NOMO-1 (cell line): ENCODE results near the gene FAM118A.
"Not testable (repeated sequence)": the region's sequence is repeated elsewhere in the genome, so short reads cannot be mapped to it uniquely, and the experiment has no call there.

Experiments used
- DNase-seq, 2 experiments: peaks; one replicate each; lab custom pipeline; 2025; ENCODE audit not compliant: unreplicated experiment in 2 of 2; lab: John Stamatoyannopoulos, UW

The FAM118A gene

DNA sequence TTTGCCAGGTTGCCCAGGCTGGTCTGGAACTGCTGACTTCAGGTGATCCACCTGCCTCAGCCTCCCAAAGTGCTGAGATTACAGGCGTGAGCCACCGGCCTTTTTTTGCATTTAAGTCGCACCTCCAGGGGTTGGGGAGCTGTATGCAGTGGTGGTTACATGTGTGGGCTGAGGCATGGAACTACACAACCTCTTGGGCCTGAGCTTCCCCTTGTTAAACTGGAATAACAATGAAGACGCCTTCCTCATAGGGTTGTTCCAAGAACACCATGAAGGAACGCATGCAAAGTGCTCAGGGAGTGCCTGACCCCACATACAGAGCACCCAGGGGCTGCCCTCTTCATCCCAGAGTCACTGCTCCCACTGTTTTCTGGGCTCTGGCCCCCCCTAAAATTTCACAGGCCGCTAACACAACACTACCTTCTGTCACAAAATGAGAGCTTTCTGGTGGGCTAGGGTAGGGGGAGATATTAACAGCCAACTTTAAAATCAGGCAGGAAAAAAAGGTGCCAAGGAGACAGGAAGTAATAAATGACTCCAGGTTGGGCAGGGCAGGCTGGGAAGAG lies 1.3 kb upstream of the FAM118A start:
- DNase-seq: peak in 1 of 2 experiments; percentile 27

- DNase-seq: peak in 1 of 2 experiments; percentile 28
Measured at GRCh38 chr22:45308957-45309421, 745 bp upstream of the FAM118A start.

- peak in 1 of 2 experiments; percentile 15 for DNase-seq
Measured at GRCh38 chr22:45310331-45310976, 720 bp downstream of the FAM118A start.

DNA sequence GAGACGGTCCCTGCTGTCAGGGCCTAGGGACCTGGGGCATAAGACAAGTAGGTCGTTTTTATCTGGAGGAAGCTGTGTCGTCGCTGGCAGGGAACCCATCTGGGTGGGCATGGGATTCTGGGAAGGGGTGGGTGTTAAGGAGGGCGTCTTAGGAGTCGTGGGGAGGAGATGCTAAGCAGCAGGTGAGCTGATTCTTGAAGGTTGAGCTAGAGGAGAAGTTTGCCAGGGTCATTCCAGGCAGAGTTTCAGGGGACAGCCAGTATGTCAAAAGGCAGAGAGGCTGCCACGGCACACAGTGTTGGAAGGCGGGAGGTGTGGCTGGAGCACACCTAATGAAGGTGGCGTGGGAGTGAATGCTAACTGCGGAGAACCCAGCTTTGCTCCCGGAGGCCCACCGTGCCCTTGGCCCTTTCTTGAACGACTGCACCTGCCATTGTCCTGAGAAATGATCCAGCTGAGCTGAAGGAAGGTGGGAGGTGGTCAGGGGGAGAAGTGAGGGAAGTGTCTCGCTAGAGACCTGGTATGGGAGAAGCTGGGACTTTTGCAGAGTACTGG lies 1.3 kb downstream of the FAM118A start:
- no peak for DNase-seq

DNA sequence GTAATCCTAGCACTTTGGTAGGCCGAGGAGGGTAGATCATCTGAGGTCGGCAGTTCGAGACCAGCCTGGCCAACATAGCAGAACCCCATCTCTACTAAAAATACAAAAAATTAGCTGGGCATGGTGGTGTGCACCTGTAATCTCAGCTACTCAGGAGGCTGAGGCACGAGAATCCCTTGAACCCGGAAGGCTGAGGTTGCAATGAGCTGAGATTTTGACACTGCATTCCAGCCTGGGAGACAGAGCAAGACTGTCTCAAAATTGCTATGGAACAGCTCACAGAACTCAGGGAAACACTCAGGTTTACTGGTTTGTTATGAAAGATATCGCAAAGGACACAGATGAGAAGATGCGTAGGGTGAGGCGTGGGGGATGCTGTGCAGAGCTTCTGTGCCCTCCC lies 2.7 kb downstream of the FAM118A start:
- DNase-seq: no peak

- no peak for DNase-seq
Measured at GRCh38 chr22:45312856-45313255, 3.1 kb downstream of the FAM118A start.

DNA sequence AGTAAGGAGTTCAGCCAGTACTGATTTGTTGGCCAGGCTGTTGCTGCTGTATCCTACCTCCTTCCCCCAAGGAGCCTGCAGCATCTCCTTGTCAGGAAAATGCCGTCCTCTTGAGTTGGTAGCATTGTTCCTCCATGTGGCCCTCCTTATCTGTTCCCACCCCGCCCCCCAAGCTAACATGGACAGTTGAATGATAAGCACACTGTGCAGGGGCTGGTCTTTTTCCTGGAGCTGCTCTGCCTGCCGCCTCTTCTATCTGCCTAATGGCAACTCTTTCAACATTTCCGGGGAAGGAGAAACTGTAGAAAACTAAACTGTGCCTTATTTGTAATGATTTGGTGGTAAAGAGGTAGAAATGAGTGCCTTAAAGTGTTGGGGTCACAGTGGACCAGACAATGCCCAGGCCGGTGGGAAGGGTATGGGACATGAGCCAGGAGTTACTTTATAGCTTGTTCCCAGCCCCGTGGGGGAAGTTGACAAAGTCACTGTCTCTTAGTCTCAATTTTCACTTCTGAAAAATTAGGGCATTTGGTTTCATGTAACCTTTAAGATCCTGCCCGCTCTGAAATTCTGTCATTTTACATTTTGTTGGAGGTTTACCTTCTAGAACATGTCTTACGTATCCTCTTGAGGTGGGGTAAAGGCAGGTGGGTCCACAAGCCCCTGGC lies 4.5 kb downstream of the FAM118A start:
- peak; percentile 34 to 58 for DNase-seq

GRCh38 chr22:45314786-45315185 lies 5.1 kb downstream of the FAM118A start:
- DNase-seq: no peak

- no peak for DNase-seq
Measured at GRCh38 chr22:45316796-45317526, 7.2 kb downstream of the FAM118A start.

GRCh38 chr22:45317551-45318167 lies 7.9 kb downstream of the FAM118A start:
- DNase-seq: no peak

DNA sequence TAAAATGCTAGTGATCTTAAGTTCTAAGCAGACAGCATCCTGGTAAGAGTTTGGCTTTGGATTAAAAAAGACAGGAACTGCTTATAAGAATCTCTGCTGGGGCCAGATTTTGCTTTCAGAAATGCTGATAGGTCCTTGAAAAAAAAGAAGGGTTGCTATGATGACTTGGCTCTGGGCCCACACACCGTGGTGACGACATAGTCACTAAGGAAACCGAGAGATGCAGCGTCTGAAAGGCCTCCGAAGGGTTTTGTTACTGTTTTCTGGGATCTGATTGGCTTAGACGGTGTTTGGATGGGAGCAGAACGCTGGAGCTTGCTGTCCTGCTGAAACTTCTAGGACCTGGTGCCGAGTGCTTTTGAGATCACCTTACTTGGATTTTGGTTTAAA lies 8.4 kb downstream of the FAM118A start:
- DNase-seq: peak; percentile 57 to 77

GRCh38 chr22:45318558-45319323 lies 9.0 kb downstream of the FAM118A start:
- peak; percentile 30 to 79 for DNase-seq

GRCh38 chr22:45319324-45319685 lies 9.6 kb downstream of the FAM118A start:
- DNase-seq: no peak

DNA sequence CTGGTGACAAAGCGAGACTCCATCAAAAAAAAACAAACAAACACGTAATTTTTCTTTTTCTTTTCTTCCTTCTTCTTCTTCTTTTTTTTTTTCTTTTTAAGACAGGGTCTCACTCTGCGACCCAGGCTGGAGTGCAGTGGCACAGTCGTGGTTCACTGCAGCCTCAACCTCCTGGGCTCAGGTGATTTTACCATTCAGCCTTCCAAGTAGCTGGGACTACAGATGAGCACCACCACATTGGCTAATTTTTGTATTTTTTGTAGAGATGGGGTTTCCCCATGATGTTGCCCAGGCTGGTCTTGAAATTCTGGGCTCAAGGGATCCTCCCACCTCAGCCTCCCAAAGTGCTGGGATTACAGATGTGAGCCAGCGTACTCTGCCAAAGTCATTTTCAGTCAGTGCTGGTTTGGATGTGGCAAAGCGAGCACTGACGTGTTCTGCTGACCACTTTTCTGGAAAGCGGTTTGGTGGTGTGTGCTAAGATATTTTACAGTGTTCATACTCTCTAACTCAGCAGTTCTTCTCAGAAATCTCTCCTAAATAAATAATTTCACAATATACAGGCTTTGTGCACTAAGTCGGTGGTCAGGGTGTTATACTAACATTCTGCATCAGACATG lies 10.7 kb downstream of the FAM118A start:
- no peak for DNase-seq

GRCh38 chr22:45321827-45322226 lies 12.1 kb downstream of the FAM118A start:
- DNase-seq: no peak

GRCh38 chr22:45322873-45323525 lies 13.3 kb downstream of the FAM118A start:
- no peak for DNase-seq

- DNase-seq: no peak
Measured at GRCh38 chr22:45323695-45324094, 14.0 kb downstream of the FAM118A start.

- DNase-seq: no peak
Measured at GRCh38 chr22:45324311-45324711, 14.6 kb downstream of the FAM118A start.

DNA sequence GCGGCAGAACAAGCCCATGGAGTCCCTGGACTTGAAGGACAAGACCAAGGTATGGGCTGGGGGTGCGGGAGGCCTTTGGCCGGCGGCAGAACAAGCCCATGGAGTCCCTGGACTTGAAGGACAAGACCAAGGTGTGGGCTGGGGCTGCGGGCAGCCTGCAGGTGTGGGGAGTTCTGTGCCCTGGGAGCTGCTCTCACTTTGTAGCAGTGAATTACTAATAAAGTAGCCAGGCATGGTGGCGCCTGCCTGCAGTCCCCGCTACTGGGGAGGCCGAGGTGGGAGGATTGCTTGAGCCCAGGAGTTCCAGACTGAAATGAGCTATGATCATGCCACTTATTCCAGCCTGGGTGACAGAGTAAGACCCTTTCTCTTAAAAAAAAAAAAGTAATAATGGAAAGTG lies 18.5 kb downstream of the FAM118A start:
- DNase-seq: not testable (repeated sequence)
